HEK293T (cell line): ENCODE results near the gene PHACTR3.

Experiments used
- BHLHE40 ChIP-seq: fragments of 450-650 bp; IDR thresholded peaks from 2 replicates; pipeline ENCODE4 v1.6.1; 2016; ENCODE audit warnings: mild to moderate bottlenecking, moderate library complexity, borderline replicate concordance
- CTBP1 ChIP-seq: fragments of 450-650 bp; IDR thresholded peaks from 2 replicates; pipeline ENCODE4 v1.6.1; 2016; ENCODE audit warnings: borderline replicate concordance
- FOXA1 ChIP-seq: fragments of 450-650 bp; IDR thresholded peaks from 2 replicates; pipeline ENCODE4 v1.6.1; 2016; ENCODE audit warnings: mild to moderate bottlenecking
- SP1 ChIP-seq: fragments of 450-650 bp; IDR thresholded peaks from 2 replicates; pipeline ENCODE4 v1.6.1; 2017
- SUZ12 ChIP-seq: fragments of 450-650 bp; IDR thresholded peaks from 2 replicates; pipeline ENCODE4 v1.6.1; 2016; ENCODE audit warnings: mild to moderate bottlenecking
- ZNF384 ChIP-seq: fragments of 450-650 bp; IDR thresholded peaks from 2 replicates; pipeline ENCODE4 v1.6.1; 2016

GRCh38 chr20:59774204-59774641, 169.9 kb downstream of the PHACTR3 start:
- no peak for TF ChIP-seq BHLHE40
- no peak for TF ChIP-seq FOXA1
- TF ChIP-seq SP1, result no peak
- TF ChIP-seq ZNF384, result no peak
- TF ChIP-seq SUZ12, result no peak
- TF ChIP-seq CTBP1, result no peak
